Coronary artery (tissue), 2 donors: ENCODE data around the gene MRPL34.
A peak's percentile ranks its signal among the peaks of the same experiment; 100 is the strongest.

Experiments used
- DNase-seq: peaks from one replicate; pipeline ENCODE4 v3.0.0-alpha.2; 2017; ENCODE audit warnings: low spot score
- H3K27ac ChIP-seq, 2 donors: fragments of 200-600 bp; sonication (generic); one replicate each; pipeline ENCODE4 v1.5.1; 2016 to 2019
- H3K4me3 ChIP-seq: fragments of 200-600 bp; sonication (generic); 2 replicates; pipeline ENCODE4 v1.5.1; 2016; ENCODE audit warnings: mild to moderate bottlenecking, moderate library complexity
- TF ChIP-seq, protein P1 (sequence below): fragments of 200-600 bp; sonication (generic); IDR thresholded peaks from one replicate; pipeline ENCODE4 v1.5.1; 2019; ENCODE audit warnings: antibody characterized with exemption

Gene MRPL34

DNA sequence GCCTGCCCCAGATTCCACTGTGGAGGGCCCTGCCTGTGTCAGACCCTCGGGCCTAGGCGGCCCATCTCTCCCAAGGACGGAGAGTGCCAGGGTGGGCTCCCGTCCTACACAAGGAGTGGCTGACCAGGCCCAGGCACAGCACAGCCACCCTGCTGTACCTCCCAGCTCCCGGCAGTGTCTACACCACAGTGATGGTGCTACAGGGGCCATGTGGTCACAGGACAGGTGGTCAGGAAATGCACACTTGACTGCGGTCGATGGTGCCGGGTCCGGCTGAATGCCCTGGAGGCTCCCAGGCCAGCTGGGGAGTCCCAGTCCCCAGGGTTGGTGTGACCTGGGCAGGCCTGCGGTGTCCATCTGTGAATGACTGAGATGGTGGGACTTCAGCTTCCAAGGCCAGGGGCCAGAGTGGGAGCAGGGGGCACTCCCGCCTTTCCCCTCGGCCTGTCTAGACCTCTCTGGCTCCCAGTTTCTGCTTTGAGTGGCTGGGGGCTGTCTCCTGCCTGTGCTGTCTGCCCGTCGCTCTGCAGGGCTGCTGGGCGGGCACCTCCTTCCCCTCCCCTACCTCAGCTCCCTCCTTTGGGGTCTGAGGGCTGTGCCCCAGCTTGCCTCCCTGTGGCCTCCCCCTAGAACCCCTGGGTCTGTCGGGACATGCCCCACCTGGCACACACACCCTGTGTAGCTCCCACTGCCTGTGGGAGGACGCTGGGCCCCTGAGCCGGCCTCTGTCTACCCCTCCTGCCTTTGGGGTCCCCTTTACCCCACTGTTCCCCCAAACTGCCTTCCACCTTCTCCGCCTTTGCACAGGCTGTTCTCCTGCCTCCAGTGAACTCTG, 16.2 kb downstream of the MRPL34 start:
- TF ChIP-seq, protein P1, sequence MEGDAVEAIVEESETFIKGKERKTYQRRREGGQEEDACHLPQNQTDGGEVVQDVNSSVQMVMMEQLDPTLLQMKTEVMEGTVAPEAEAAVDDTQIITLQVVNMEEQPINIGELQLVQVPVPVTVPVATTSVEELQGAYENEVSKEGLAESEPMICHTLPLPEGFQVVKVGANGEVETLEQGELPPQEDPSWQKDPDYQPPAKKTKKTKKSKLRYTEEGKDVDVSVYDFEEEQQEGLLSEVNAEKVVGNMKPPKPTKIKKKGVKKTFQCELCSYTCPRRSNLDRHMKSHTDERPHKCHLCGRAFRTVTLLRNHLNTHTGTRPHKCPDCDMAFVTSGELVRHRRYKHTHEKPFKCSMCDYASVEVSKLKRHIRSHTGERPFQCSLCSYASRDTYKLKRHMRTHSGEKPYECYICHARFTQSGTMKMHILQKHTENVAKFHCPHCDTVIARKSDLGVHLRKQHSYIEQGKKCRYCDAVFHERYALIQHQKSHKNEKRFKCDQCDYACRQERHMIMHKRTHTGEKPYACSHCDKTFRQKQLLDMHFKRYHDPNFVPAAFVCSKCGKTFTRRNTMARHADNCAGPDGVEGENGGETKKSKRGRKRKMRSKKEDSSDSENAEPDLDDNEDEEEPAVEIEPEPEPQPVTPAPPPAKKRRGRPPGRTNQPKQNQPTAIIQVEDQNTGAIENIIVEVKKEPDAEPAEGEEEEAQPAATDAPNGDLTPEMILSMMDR: no peak
- no peak for DNase-seq
- Histone ChIP-seq H3K4me3 (no peak overlapping the region), H3K27ac (no peak overlapping the region)

- TF ChIP-seq, protein P1: no peak
- H3K4me3 ChIP-seq: no peak overlapping the region
- DNase-seq: no peak
- no peak overlapping the region for H3K27ac ChIP-seq
These were observed 17.2 kb downstream of the MRPL34 start for GRCh38 chr19:17322854-17323253.

GRCh38 chr19:17323300-17323963, 17.8 kb downstream of the MRPL34 start:
- no peak for DNase-seq
- TF ChIP-seq, protein P1: no peak
- Histone ChIP-seq H3K27ac (peak overlapping the region in 1 of 2 donors; percentile 65), H3K4me3 (peak overlapping the region; percentile 56)

DNA sequence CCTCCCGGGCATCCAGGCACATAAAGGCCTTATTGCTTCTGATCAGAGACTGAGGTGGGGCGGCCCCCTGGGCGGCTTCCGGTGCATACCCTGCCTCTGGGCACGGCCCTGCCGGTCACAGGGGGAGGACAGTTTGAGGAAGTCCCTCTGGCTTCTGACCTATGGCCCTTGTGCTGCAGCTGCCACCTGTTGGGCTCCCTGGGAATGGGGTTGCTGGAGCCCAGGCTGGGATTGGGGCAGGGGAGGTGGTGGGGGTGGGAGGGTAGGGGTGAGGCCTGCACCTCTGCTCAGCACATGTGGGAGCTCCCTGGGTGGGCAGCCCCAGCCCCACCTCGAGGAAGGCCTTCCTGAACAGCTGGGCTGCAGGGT, 18.3 kb downstream of the MRPL34 start:
- Histone ChIP-seq H3K4me3 (peak overlapping the region; percentile 56), H3K27ac (peak overlapping the region in 1 of 2 donors; percentile 65)
- no peak for DNase-seq
- TF ChIP-seq, protein P1: no peak

- H3K4me3 ChIP-seq: no peak overlapping the region
- TF ChIP-seq, protein P1: no peak
- no peak for DNase-seq
- peak overlapping the region in 1 of 2 donors; percentile 65 for H3K27ac ChIP-seq
These were observed 18.9 kb downstream of the MRPL34 start for GRCh38 chr19:17324357-17325114.

DNA sequence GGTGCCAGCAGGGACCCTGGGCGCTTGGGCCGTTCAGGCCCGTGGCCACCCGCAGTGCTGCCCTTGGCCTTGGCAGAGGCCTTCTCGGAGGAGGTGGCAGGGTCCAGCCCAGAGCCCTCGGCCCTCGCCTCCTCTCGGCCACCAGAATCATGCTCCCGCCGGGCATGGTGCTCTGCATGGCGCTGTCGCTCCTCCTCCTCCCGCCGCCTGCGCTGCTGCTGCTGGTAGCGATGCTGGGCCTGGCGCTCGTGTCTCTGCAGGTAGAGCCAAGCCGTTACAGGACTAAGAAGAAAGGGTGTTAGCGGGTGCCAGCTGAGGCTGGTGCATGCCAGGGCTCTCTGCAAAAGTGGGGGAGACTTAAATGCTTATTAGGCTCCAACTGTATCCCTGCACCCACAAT, 19.5 kb downstream of the MRPL34 start:
- no peak for DNase-seq
- TF ChIP-seq, protein P1: no peak
- peak overlapping the region in 1 of 2 donors; percentile 54 for H3K27ac ChIP-seq

More for the DNA sequence above, 19.5 kb downstream of the MRPL34 start:
- no peak overlapping the region for H3K4me3 ChIP-seq
